Upper lobe of left lung (tissue), 4 donors: ENCODE data around the gene KIF25.

Source experiments
- CTCF ChIP-seq, 6 experiments: fragments of 450-650 bp in 4 of 6; fragments of 200-600 bp in 2 of 6; sonication (generic) in 2 of 6; IDR thresholded peaks; one replicate each; pipeline ENCODE4 v1.5.1; 2016 to 2019; ENCODE audit warnings: antibody characterized with exemption in 6 of 6
- EP300 ChIP-seq, 4 donors: sonication (generic); formaldehyde crosslinking; IDR thresholded peaks; one replicate each; pipeline ENCODE4 v1.5.1; 2017; ENCODE audit warnings: antibody characterized with exemption in 4 of 4, control low read depth in 2 of 4
- POLR2A ChIP-seq, 4 donors: fragments of 450-650 bp; IDR thresholded peaks; one replicate each; pipeline ENCODE4 v1.5.1; 2016 to 2017; ENCODE audit warnings: antibody characterized with exemption in 4 of 4, mild to moderate bottlenecking in 2 of 4

GRCh38 chr6:168078175-168078942 is 80.9 kb downstream of the KIF25 start:
- TF ChIP-seq CTCF (IDR thresholded peaks at IDR 0.05) (no peak), EP300 (IDR thresholded peaks at IDR 0.05) (no peak), POLR2A (IDR thresholded peaks at IDR 0.05) (no peak)
